Measurements from ENCODE around the gene DISC1.
A peak's percentile ranks its signal among the peaks of the same experiment; 100 is the strongest.
"Not testable (repeated sequence)": the region's sequence is repeated elsewhere in the genome, so short reads cannot be mapped to it uniquely, and the experiment has no call there.

Gene DISC1

GRCh38 chr1:231634323-231635013 lies 7.9 kb downstream of the DISC1 start:
- no peak for TF ChIP-seq CTCF (IDR thresholded peaks at IDR 0.05; ENCODE audit: low read depth, low read length)
- DNase-seq (ENCODE audit: low read depth in 2 of 2): no peak
- no peak overlapping the region for H3K4me3 ChIP-seq (replicated peaks in 1 of 2; ENCODE audit: low read depth in 2 of 2, low read length in 2 of 2)

GRCh38 chr1:231636157-231636556 lies 9.6 kb downstream of the DISC1 start:
- H3K4me3 ChIP-seq (replicated peaks in 1 of 2; ENCODE audit: low read depth in 2 of 2, low read length in 2 of 2): no peak overlapping the region
- TF ChIP-seq CTCF (IDR thresholded peaks at IDR 0.05; ENCODE audit: low read depth, low read length): no peak
- DNase-seq (ENCODE audit: low read depth in 2 of 2): peak; percentile 26 to 75

- DNase-seq (ENCODE audit: low read depth in 2 of 2); H3K4me3 ChIP-seq (replicated peaks in 1 of 2; ENCODE audit: low read depth in 2 of 2, low read length in 2 of 2): not testable (repeated sequence)
Measured at GRCh38 chr1:231636922-231637321, 10.3 kb downstream of the DISC1 start.

- no peak for TF ChIP-seq CTCF (IDR thresholded peaks at IDR 0.05; ENCODE audit: low read depth, low read length)
- DNase-seq (ENCODE audit: low read depth in 2 of 2): peak in 1 of 2 donors; percentile 15
- no peak overlapping the region for H3K4me3 ChIP-seq (replicated peaks in 1 of 2; ENCODE audit: low read depth in 2 of 2, low read length in 2 of 2)
Measured at GRCh38 chr1:231638647-231639046, 12.1 kb downstream of the DISC1 start.

GRCh38 chr1:231639819-231640218 lies 13.2 kb downstream of the DISC1 start:
- TF ChIP-seq CTCF (IDR thresholded peaks at IDR 0.05; ENCODE audit: low read depth, low read length): no peak
- DNase-seq (ENCODE audit: low read depth in 2 of 2): no peak
- H3K4me3 ChIP-seq (replicated peaks in 1 of 2; ENCODE audit: low read depth in 2 of 2, low read length in 2 of 2): no peak overlapping the region

- not testable (repeated sequence) for DNase-seq (ENCODE audit: low read depth in 2 of 2); H3K4me3 ChIP-seq (replicated peaks in 1 of 2; ENCODE audit: low read depth in 2 of 2, low read length in 2 of 2)
Measured at GRCh38 chr1:231641444-231641843, 14.9 kb downstream of the DISC1 start.

GRCh38 chr1:231642061-231642460 lies 15.5 kb downstream of the DISC1 start:
- not testable (repeated sequence) for H3K4me3 ChIP-seq (replicated peaks in 1 of 2; ENCODE audit: low read depth in 2 of 2, low read length in 2 of 2)

GRCh38 chr1:231642618-231643017 lies 16.0 kb downstream of the DISC1 start:
- H3K4me3 ChIP-seq (replicated peaks in 1 of 2; ENCODE audit: low read depth in 2 of 2, low read length in 2 of 2): no peak overlapping the region
- no peak for DNase-seq (ENCODE audit: low read depth in 2 of 2)
- no peak for TF ChIP-seq CTCF (IDR thresholded peaks at IDR 0.05; ENCODE audit: low read depth, low read length)

More at GRCh38 chr1:231642061-231642460, 15.5 kb downstream of the DISC1 start:
- not testable (repeated sequence) for DNase-seq (ENCODE audit: low read depth in 2 of 2)

Data from cardiac fibroblast (primary cell).